Measurements from ENCODE around the gene DNAAF5. TPM values are rescaled to one million over a fixed set of nuclear protein-coding genes. Genes with fewer than 3 reads are reported as not detected.
"Not testable (repeated sequence)": the region's sequence is repeated elsewhere in the genome, so short reads cannot be mapped to it uniquely, and the experiment has no call there.

The DNAAF5 gene
- polyA plus RNA-seq, 4 donors: 6.8 to 29.2 (median 15.5) TPM

GRCh38 chr7:803796-804195 is 77.3 kb downstream of the DNAAF5 start:
- not testable (repeated sequence) for H3K4me3 ChIP-seq (ENCODE audit: low read depth in 1 of 3, low read length in 3 of 3); H3K36me3 ChIP-seq (ENCODE audit: control insufficient read depth in 3 of 3, insufficient read depth in 2 of 3, low read depth in 1 of 3, low read length in 3 of 3); H3K27ac ChIP-seq (ENCODE audit: low read depth in 1 of 3, low read length in 2 of 3); H3K9me3 ChIP-seq (ENCODE audit: control insufficient read depth in 2 of 2, insufficient read depth in 1 of 2, low read depth in 1 of 2, low read length in 1 of 2); H3K27me3 ChIP-seq (ENCODE audit: control insufficient read depth in 3 of 3, insufficient read depth in 3 of 3, low read length in 3 of 3); DNase-seq; FAIRE-seq
- H3K4me1 ChIP-seq (ENCODE audit: control insufficient read depth in 3 of 3, insufficient read depth in 2 of 3, low read depth in 1 of 3, low read length in 2 of 3): peaks cover 0 to 10% (median 2%) of the 10 kb centered on the region in 3 donors
- WGBS, 3 donors: 76 to 92% (median 90%) methylated on average over 3 to 4 of the region's 4 CpGs

DNA sequence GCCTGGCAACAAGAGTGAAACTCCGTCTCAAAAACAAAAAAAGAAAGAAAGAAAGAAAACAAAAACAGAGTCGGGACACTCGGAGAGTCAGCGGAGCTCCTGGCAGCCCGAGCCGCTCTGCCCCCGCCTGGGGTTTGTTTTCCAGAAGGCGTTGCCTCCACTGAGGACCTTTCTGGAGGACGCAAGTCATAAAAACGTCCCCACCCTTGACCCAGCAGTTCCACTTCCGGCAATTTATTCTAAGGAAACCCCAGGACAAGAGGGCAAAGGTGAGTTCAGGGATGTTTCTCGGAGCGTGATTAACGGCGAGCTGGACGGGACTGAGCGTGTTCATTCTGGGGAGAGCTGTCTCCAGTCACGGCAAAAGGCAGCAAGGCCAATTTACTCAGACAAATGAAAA is 78.8 kb downstream of the DNAAF5 start:
- Histone ChIP-seq H3K27ac (ENCODE audit: low read depth in 1 of 3, low read length in 2 of 3) (peak overlapping the region; percentile 44 to 56 (median 51)), H3K36me3 (ENCODE audit: control insufficient read depth in 3 of 3, insufficient read depth in 2 of 3, low read depth in 1 of 3, low read length in 3 of 3) (no peaks in the 10 kb centered on the region), H3K4me1 (ENCODE audit: control insufficient read depth in 3 of 3, insufficient read depth in 2 of 3, low read depth in 1 of 3, low read length in 2 of 3) (peaks cover 0 to 10% (median 2%) of the 10 kb centered on the region in 3 donors), H3K4me3 (ENCODE audit: low read depth in 1 of 3, low read length in 3 of 3) (peak overlapping the region in 2 of 3 donors; percentile 17 to 26), H3K27me3 (ENCODE audit: control insufficient read depth in 3 of 3, insufficient read depth in 3 of 3, low read length in 3 of 3) (no peaks in the 10 kb centered on the region), H3K9me3 (ENCODE audit: control insufficient read depth in 2 of 2, insufficient read depth in 1 of 2, low read depth in 1 of 2, low read length in 1 of 2) (peaks cover 0 to 5% of the 10 kb centered on the region in 2 donors)
- DNase-seq (peak; percentile 81 to 95), FAIRE-seq (no peak)
- 11 to 37% (median 31%) methylated on average over 18 of the region's 18 CpGs for WGBS, 3 donors

- Histone ChIP-seq H3K27me3 (ENCODE audit: control insufficient read depth in 3 of 3, insufficient read depth in 3 of 3, low read length in 3 of 3) (peaks cover 0 to 6% (median 0%) of the 10 kb centered on the region in 3 donors), H3K9me3 (ENCODE audit: control insufficient read depth in 2 of 2, insufficient read depth in 1 of 2, low read depth in 1 of 2, low read length in 1 of 2) (peaks cover 0 to 1% of the 10 kb centered on the region in 2 donors), H3K4me3 (ENCODE audit: low read depth in 1 of 3, low read length in 3 of 3) (peak overlapping the region; percentile 17 to 66 (median 50)), H3K27ac (ENCODE audit: low read depth in 1 of 3, low read length in 2 of 3) (peak overlapping the region in 2 of 3 donors; percentile 23 to 57), H3K4me1 (ENCODE audit: control insufficient read depth in 3 of 3, insufficient read depth in 2 of 3, low read depth in 1 of 3, low read length in 2 of 3) (peaks cover 0 to 14% (median 2%) of the 10 kb centered on the region in 3 donors), H3K36me3 (ENCODE audit: control insufficient read depth in 3 of 3, insufficient read depth in 2 of 3, low read depth in 1 of 3, low read length in 3 of 3) (no peaks in the 10 kb centered on the region)
- no peak for FAIRE-seq
- 11 to 13% (median 13%) methylated on average over 44 to 56 of the region's 56 CpGs for WGBS, 3 donors
- DNase-seq: peak in 1 of 2 donors; percentile 57
Observed at GRCh38 chr7:815284-816216, 89.1 kb downstream of the DNAAF5 start.

DNA sequence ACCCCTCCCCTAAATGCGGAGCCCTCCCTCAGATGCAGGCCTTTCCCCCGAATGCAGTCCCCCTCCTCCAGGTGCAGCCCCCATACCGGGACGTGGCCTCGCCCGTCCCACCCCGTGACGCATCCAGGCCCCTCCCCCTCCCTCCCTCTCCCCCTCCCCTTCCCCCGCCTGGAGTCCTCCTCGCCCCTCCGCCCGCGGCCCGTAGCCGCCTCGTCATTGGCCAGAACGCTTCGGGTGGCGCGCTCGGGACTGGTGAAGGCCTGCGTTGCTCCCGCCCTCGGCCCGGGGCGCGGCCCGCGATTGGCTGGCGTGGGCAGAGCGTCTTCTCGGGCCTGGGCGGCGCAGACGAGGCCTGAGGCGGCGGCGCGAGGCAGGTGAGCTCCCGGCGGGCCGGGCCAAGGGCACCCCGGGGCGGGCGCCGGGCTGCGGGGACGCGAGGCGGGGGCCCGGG is 89.8 kb downstream of the DNAAF5 start:
- DNase-seq: peak; percentile 98
- no peaks in the 10 kb centered on the region for H3K36me3 ChIP-seq (ENCODE audit: control insufficient read depth in 3 of 3, insufficient read depth in 2 of 3, low read depth in 1 of 3, low read length in 3 of 3)
- H3K27me3 ChIP-seq (ENCODE audit: control insufficient read depth in 3 of 3, insufficient read depth in 3 of 3, low read length in 3 of 3): peaks cover 0 to 6% (median 0%) of the 10 kb centered on the region in 3 donors
- FAIRE-seq: no peak
- H3K4me1 ChIP-seq (ENCODE audit: control insufficient read depth in 3 of 3, insufficient read depth in 2 of 3, low read depth in 1 of 3, low read length in 2 of 3): peaks cover 0 to 14% (median 2%) of the 10 kb centered on the region in 3 donors
- 1% methylated on average over 23 to 51 of the region's 51 CpGs for WGBS, 3 donors
- H3K9me3 ChIP-seq (ENCODE audit: control insufficient read depth in 2 of 2, insufficient read depth in 1 of 2, low read depth in 1 of 2, low read length in 1 of 2): no peaks in the 10 kb centered on the region
- peak overlapping the region; percentile 75 to 88 (median 77) for H3K4me3 ChIP-seq (ENCODE audit: low read depth in 1 of 3, low read length in 3 of 3)
- no peak overlapping the region for H3K27ac ChIP-seq (ENCODE audit: low read depth in 1 of 3, low read length in 2 of 3)

GRCh38 chr7:816751-817671 is 90.5 kb downstream of the DNAAF5 start:
- FAIRE-seq (no peak), DNase-seq (peak; percentile 45 to 70)
- H3K9me3 ChIP-seq (ENCODE audit: control insufficient read depth in 2 of 2, insufficient read depth in 1 of 2, low read depth in 1 of 2, low read length in 1 of 2): no peaks in the 10 kb centered on the region
- peaks cover 0 to 6% (median 0%) of the 10 kb centered on the region in 3 donors for H3K27me3 ChIP-seq (ENCODE audit: control insufficient read depth in 3 of 3, insufficient read depth in 3 of 3, low read length in 3 of 3)
- 0 to 1% (median 0%) methylated on average over 56 to 88 of the region's 88 CpGs for WGBS, 3 donors
- H3K4me3 ChIP-seq (ENCODE audit: low read depth in 1 of 3, low read length in 3 of 3): peak overlapping the region; percentile 75 to 88 (median 77)
- peak overlapping the region; percentile 45 to 78 (median 50) for H3K27ac ChIP-seq (ENCODE audit: low read depth in 1 of 3, low read length in 2 of 3)
- H3K4me1 ChIP-seq (ENCODE audit: control insufficient read depth in 3 of 3, insufficient read depth in 2 of 3, low read depth in 1 of 3, low read length in 2 of 3): peaks cover 0 to 14% (median 2%) of the 10 kb centered on the region in 3 donors
- no peaks in the 10 kb centered on the region for H3K36me3 ChIP-seq (ENCODE audit: control insufficient read depth in 3 of 3, insufficient read depth in 2 of 3, low read depth in 1 of 3, low read length in 3 of 3)

DNA sequence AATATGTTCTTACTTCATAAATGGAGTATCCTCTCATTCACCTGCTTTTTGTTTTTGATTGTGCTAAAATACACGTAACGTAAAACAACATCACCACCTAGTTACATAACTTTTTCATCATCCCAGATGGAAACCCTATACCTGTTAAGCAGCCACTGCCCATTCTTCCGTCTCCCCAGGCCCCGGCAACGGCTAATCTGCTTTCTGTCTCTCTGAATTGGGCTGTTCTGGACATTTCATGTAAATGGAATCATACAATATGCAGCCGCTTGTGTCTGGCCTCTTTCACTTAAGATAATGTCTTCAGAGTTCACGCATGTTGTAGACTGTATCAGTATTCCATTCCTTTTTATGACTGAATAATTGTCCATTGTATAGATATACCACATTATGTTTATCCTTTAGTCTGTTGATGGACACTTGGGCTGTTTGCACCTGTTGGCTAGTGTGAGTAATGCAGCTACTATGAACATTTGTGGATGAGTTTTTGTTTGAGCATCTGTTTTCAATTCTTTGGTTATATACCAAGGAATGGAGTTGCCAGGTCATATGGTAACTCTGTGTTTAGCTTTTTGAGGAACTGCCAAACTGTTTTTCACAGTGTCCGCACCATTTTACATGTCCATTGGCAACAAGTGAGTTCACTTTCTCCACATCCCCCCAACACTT is 91.7 kb downstream of the DNAAF5 start:
- WGBS, 3 donors: 79 to 90% (median 84%) methylated on average over 8 of the region's 8 CpGs
- H3K9me3 ChIP-seq (ENCODE audit: control insufficient read depth in 2 of 2, insufficient read depth in 1 of 2, low read depth in 1 of 2, low read length in 1 of 2): no peaks in the 10 kb centered on the region
- FAIRE-seq: no peak
- H3K4me1 ChIP-seq (ENCODE audit: control insufficient read depth in 3 of 3, insufficient read depth in 2 of 3, low read depth in 1 of 3, low read length in 2 of 3): peaks cover 0 to 13% (median 2%) of the 10 kb centered on the region in 3 donors
- DNase-seq: no peak
- peaks cover 0 to 8% (median 0%) of the 10 kb centered on the region in 3 donors for H3K36me3 ChIP-seq (ENCODE audit: control insufficient read depth in 3 of 3, insufficient read depth in 2 of 3, low read depth in 1 of 3, low read length in 3 of 3)
- no peak overlapping the region for H3K4me3 ChIP-seq (ENCODE audit: low read depth in 1 of 3, low read length in 3 of 3)
- H3K27me3 ChIP-seq (ENCODE audit: control insufficient read depth in 3 of 3, insufficient read depth in 3 of 3, low read length in 3 of 3): peaks cover 0 to 6% (median 0%) of the 10 kb centered on the region in 3 donors
- H3K27ac ChIP-seq (ENCODE audit: low read depth in 1 of 3, low read length in 2 of 3): no peak overlapping the region

DNA sequence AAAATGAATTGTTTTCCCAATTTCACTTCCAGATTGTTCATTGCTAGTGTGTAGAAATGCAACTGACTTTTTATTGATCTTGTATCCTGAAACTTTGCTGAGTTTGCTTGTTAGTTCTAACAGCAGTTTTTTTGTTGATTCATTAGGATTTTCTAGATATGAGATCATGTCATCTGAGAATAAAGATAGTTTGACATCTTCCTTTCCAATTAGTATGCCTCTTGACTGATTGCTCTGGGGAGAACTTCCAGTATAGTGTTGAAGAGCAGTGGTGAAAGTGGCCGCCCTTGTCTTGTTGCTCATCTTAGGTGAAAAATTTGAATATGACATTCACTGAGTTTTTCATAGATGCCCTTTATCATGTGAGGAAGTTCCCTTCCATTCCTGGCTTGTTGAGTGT is 93.8 kb downstream of the DNAAF5 start:
- Histone ChIP-seq H3K4me1 (ENCODE audit: control insufficient read depth in 3 of 3, insufficient read depth in 2 of 3, low read depth in 1 of 3, low read length in 2 of 3) (peaks cover 0 to 8% (median 5%) of the 10 kb centered on the region in 3 donors), H3K27me3 (ENCODE audit: control insufficient read depth in 3 of 3, insufficient read depth in 3 of 3, low read length in 3 of 3) (no peaks in the 10 kb centered on the region), H3K4me3 (ENCODE audit: low read depth in 1 of 3, low read length in 3 of 3) (no peak overlapping the region), H3K36me3 (ENCODE audit: control insufficient read depth in 3 of 3, insufficient read depth in 2 of 3, low read depth in 1 of 3, low read length in 3 of 3) (peaks cover 0 to 17% (median 0%) of the 10 kb centered on the region in 3 donors), H3K9me3 (ENCODE audit: control insufficient read depth in 2 of 2, insufficient read depth in 1 of 2, low read depth in 1 of 2, low read length in 1 of 2) (no peaks in the 10 kb centered on the region), H3K27ac (ENCODE audit: low read depth in 1 of 3, low read length in 2 of 3) (no peak overlapping the region)
- WGBS, 3 donors: 87 to 100% (median 89%) methylated on average over 1 of the region's 1 CpG
- DNase-seq: no peak
- FAIRE-seq: no peak

Data from small intestine (tissue), 7 donors.